HepG2 (cell line): ENCODE measurements around the gene KANK3. TPM values are rescaled to one million over a fixed set of nuclear protein-coding genes. Genes with fewer than 3 reads are reported as not detected.

ENCODE experiments used
- ARNT ChIP-seq: fragments of 450-650 bp; IDR thresholded peaks from 2 replicates; pipeline ENCODE4 v1.6.1; 2017
- BORCS8-MEF2B ChIP-seq: sonication (generic); formaldehyde crosslinking; IDR thresholded peaks from 2 replicates; pipeline ENCODE4 v1.8.0; 2022; ENCODE audit warnings: mild to moderate bottlenecking, missing genetic modification reagents
- ELF4 ChIP-seq: sonication (generic); formaldehyde crosslinking; IDR thresholded peaks from 2 replicates; pipeline ENCODE4 v1.5.0; 2020; ENCODE audit warnings: missing genetic modification reagents, mild to moderate bottlenecking, moderate library complexity, borderline replicate concordance
- ERF ChIP-seq: IDR thresholded peaks from 2 replicates; pipeline ENCODE4 v1.6.1; 2018; ENCODE audit warnings: missing biosample characterization, missing genetic modification reagents
- GLI4 ChIP-seq: sonication (generic); formaldehyde crosslinking; IDR thresholded peaks from 2 replicates; pipeline ENCODE4 v1.5.1; 2020; ENCODE audit warnings: missing genetic modification reagents, mild to moderate bottlenecking, moderate library complexity, borderline replicate concordance
- HOXA7 ChIP-seq: sonication (generic); formaldehyde crosslinking; IDR thresholded peaks from 2 replicates; pipeline ENCODE4 v1.8.1; 2022; ENCODE audit warnings: mild to moderate bottlenecking, missing genetic modification reagents, moderate library complexity
- HOXD1 ChIP-seq: sonication (generic); formaldehyde crosslinking; IDR thresholded peaks from 2 replicates; pipeline ENCODE4 v1.5.0; 2020; ENCODE audit warnings: missing genetic modification reagents
- KDM2A ChIP-seq: sonication (generic); formaldehyde crosslinking; IDR thresholded peaks from 2 replicates; pipeline ENCODE4 v1.4.0; 2020; ENCODE audit warnings: low read depth, missing genetic modification reagents, borderline replicate concordance
- MED1 ChIP-seq: sonication (generic); formaldehyde crosslinking; IDR thresholded peaks from 2 replicates; pipeline ENCODE4 v1.4.0; 2020; ENCODE audit warnings: missing genetic modification reagents
- MTA3 ChIP-seq: sonication (generic); formaldehyde crosslinking; IDR thresholded peaks from 2 replicates; pipeline ENCODE4 v1.4.0; 2020; ENCODE audit warnings: missing genetic modification reagents
- SIX4 ChIP-seq: sonication (generic); formaldehyde crosslinking; IDR thresholded peaks from 2 replicates; pipeline ENCODE4 v1.4.0; 2020; ENCODE audit warnings: missing genetic modification reagents
- SP1 ChIP-seq, 2 experiments: fragments of 450-650 bp in 1 of 2; sonication (generic) in 1 of 2; formaldehyde crosslinking in 1 of 2; IDR thresholded peaks; 2 replicates each; pipeline versions ENCODE4 v1.4.0 to v1.6.1; 2016 to 2020; ENCODE audit warnings: missing genetic modification reagents in 1 of 2
- SRSF1 ChIP-seq: fragments of 200-400 bp; formaldehyde crosslinking; optimal IDR thresholded peaks from 2 replicates; pipeline ENCODE3; 2017; ENCODE audit warnings: mild to moderate bottlenecking, low read depth, low read length, moderate library complexity
- TBX2 ChIP-seq: sonication (generic); formaldehyde crosslinking; IDR thresholded peaks from 2 replicates; pipeline ENCODE4 v1.5.0; 2020; ENCODE audit warnings: missing genetic modification reagents, mild to moderate bottlenecking, borderline replicate concordance
- TEAD3 ChIP-seq: optimal IDR thresholded peaks from 2 replicates; pipeline ENCODE3; 2016; ENCODE audit warnings: borderline replicate concordance
- ZBTB7B ChIP-seq: sonication (generic); formaldehyde crosslinking; IDR thresholded peaks from 2 replicates; pipeline ENCODE4 v1.4.0; 2020; ENCODE audit warnings: missing genetic modification reagents
- ZNF264 ChIP-seq: sonication (generic); formaldehyde crosslinking; IDR thresholded peaks from 2 replicates; pipeline ENCODE4 v1.4.0; 2020; ENCODE audit warnings: missing genetic modification reagents
- ZNF496 ChIP-seq: sonication (generic); formaldehyde crosslinking; IDR thresholded peaks from 2 replicates; pipeline ENCODE4 v1.8.1; 2023; ENCODE audit warnings: mild to moderate bottlenecking, moderate library complexity, missing genetic modification reagents; ENCODE audit not compliant: insufficient replicate concordance
- ZNF501 ChIP-seq: sonication (generic); formaldehyde crosslinking; IDR thresholded peaks from 2 replicates; pipeline ENCODE4 v1.5.1; 2020; ENCODE audit warnings: mild to moderate bottlenecking, moderate library complexity, missing genetic modification reagents
- polyA plus RNA-seq, 8 experiments: library from polyadenylated mRNA; depleted of rRNA in 3 of 8; stranded (reverse) in 7 of 8; unstranded in 1 of 8; fragments of >200 nt; fragmentation: Illumina TruSeq in 4 of 8; extraction: Trizol in 4 of 8; gene quantifications; 2 replicates each; pipeline versions ENCODE4 v1.2.1 to v1.2.3, GENCODE V29; 2011 to 2016; ENCODE audit warnings: low read depth in 4 of 8, missing spikeins in 1 of 8, mixed read lengths in 1 of 8; ENCODE audit not compliant: insufficient read depth in 1 of 8
- total RNA-seq, 5 experiments: library from RNA; depleted of rRNA; stranded (reverse); fragments of >200 nt; fragmentation: Illumina TruSeq; extraction: Trizol; gene quantifications; 2 replicates each; pipeline ENCODE4 v1.2.3, GENCODE V29; 2016; ENCODE audit warnings: low read depth in 1 of 5
- TF ChIP-seq, protein P1 (sequence below): sonication (generic); formaldehyde crosslinking; IDR thresholded peaks from 2 replicates; pipeline ENCODE4 v1.4.0; 2020; ENCODE audit warnings: missing genetic modification reagents
- TF ChIP-seq, protein P2 (sequence below), 2 experiments: sonication (generic) in 1 of 2; formaldehyde crosslinking in 1 of 2; IDR thresholded peaks; 2 replicates each; pipeline versions ENCODE4 v1.6.1 to v1.9.0; 2014 to 2022; ENCODE audit warnings: antibody characterized with exemption in 1 of 2, borderline replicate concordance in 1 of 2, inconsistent platforms in 1 of 2, low read depth in 1 of 2, missing genetic modification reagents in 1 of 2

KANK3 gene
- total and polyA plus RNA-seq, 2 of the 13 experiments (the other 11 are each of a cell fraction or from before 2014, with no cell fraction given) = 0.15 to 0.20 TPM

DNA sequence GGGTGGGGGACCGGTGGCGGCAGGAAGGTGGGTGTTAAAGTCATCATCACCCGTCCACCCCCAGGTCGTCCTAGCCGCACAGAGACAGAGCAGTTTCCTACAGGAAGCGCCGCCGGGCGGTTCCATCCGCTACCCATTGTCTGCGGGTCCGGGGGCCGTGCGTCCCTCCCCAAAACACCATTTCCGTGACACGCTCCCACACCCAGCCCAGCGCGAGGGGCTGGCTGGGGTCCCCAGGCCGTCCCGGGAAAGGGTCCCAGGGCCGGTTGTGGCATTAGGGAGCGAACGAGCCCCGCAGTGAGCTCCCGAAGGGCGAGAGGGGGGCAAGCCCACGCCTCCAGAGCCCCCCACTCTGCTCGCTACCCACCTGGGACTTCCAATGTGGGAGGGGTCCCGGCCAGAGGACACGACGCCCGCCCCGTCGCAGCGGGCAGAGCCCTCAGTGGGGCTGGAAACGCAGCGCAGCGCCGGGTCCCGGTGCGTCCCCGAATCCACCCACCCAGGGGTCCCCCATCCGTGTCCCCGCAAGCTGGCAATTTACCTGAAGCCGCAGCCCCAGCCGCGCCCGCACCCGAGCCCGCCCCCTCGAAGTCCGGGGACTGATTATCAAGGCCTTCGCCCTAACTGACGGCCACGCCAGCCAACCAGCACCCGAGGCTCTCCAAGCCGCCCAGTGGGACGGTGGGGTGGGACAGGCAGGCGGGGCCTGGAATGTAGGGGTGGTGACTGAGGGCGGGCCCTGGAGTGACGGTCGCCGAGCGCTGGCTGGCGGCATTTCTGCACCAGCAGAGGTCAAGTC lies at the start of gene KANK3 (continued):
- TF ChIP-seq ARNT (no peak), TBX2 (CRISPR knock-in tag) (peak; percentile 50; the same call in 1 of the 2 replicates), MED1 (peak; percentile 16; the same call in 1 of the 2 replicates), ZBTB7B (CRISPR knock-in tag) (peak; percentile 40; the same call in 1 of the 2 replicates), MTA3 (CRISPR knock-in tag) (no peak), SIX4 (no peak), BORCS8-MEF2B (CRISPR knock-in tag) (0 out of 2 replicates have a peak, but pooled peaks have one; percentile 53), SP1 (IDR thresholded peaks at IDR 0.05) (no peak), SP1 (CRISPR knock-in tag; IDR thresholded peaks at IDR 0.05) (peak; percentile 97), ZNF496 (no peak), TEAD3 (CRISPR knock-in tag) (peak; percentile 99), KDM2A (CRISPR knock-in tag) (peak; percentile 87; the same call in 1 of the 2 replicates), ERF (CRISPR knock-in tag) (no peak), ZNF501 (peak; percentile 69), HOXD1 (CRISPR knock-in tag) (no peak), GLI4 (CRISPR knock-in tag) (no peak), ZNF264 (CRISPR knock-in tag) (no peak), HOXA7 (no peak), ELF4 (CRISPR knock-in tag) (no peak), SRSF1 (peak; percentile 31)
- TF ChIP-seq, protein P1, sequence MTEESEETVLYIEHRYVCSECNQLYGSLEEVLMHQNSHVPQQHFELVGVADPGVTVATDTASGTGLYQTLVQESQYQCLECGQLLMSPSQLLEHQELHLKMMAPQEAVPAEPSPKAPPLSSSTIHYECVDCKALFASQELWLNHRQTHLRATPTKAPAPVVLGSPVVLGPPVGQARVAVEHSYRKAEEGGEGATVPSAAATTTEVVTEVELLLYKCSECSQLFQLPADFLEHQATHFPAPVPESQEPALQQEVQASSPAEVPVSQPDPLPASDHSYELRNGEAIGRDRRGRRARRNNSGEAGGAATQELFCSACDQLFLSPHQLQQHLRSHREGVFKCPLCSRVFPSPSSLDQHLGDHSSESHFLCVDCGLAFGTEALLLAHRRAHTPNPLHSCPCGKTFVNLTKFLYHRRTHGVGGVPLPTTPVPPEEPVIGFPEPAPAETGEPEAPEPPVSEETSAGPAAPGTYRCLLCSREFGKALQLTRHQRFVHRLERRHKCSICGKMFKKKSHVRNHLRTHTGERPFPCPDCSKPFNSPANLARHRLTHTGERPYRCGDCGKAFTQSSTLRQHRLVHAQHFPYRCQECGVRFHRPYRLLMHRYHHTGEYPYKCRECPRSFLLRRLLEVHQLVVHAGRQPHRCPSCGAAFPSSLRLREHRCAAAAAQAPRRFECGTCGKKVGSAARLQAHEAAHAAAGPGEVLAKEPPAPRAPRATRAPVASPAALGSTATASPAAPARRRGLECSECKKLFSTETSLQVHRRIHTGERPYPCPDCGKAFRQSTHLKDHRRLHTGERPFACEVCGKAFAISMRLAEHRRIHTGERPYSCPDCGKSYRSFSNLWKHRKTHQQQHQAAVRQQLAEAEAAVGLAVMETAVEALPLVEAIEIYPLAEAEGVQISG (CRISPR knock-in tag) = 0 out of 2 replicates have a peak, but pooled peaks have one; percentile 36
- TF ChIP-seq, protein P2, sequence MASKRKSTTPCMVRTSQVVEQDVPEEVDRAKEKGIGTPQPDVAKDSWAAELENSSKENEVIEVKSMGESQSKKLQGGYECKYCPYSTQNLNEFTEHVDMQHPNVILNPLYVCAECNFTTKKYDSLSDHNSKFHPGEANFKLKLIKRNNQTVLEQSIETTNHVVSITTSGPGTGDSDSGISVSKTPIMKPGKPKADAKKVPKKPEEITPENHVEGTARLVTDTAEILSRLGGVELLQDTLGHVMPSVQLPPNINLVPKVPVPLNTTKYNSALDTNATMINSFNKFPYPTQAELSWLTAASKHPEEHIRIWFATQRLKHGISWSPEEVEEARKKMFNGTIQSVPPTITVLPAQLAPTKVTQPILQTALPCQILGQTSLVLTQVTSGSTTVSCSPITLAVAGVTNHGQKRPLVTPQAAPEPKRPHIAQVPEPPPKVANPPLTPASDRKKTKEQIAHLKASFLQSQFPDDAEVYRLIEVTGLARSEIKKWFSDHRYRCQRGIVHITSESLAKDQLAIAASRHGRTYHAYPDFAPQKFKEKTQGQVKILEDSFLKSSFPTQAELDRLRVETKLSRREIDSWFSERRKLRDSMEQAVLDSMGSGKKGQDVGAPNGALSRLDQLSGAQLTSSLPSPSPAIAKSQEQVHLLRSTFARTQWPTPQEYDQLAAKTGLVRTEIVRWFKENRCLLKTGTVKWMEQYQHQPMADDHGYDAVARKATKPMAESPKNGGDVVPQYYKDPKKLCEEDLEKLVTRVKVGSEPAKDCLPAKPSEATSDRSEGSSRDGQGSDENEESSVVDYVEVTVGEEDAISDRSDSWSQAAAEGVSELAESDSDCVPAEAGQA (IDR thresholded peaks at IDR 0.05; ENCODE audit: low read depth) = no peak
- TF ChIP-seq, protein P2 (CRISPR knock-in tag; IDR thresholded peaks at IDR 0.05; ENCODE audit: borderline replicate concordance) = no peak
